GM23338 (cell line): ENCODE measurements around the gene RPL36A. TPM values are rescaled to one million over a fixed set of nuclear protein-coding genes. Genes with fewer than 3 reads are reported as not detected.

ENCODE experiments used
- ATAC-seq: fragments of 200-7000 bp; cut with Tn5 transposase; 3 replicates; pipeline ENCODE4 v1.9.1; 2020
- DNase-seq: peaks from one replicate; pipeline ENCODE4 v3.0.0-alpha.2; 2015; ENCODE audit warnings: low spot score
- H2AFZ ChIP-seq: fragments of 200-600 bp; sonication (generic); 2 replicates; pipeline ENCODE4 v1.8.0; 2016; ENCODE audit warnings: antibody characterized with exemption, mild to moderate bottlenecking, moderate library complexity
- H3F3A ChIP-seq: fragments of 200-600 bp; sonication (generic); replicated peaks from 2 replicates; pipeline ENCODE4 v1.8.0; 2017; ENCODE audit warnings: antibody characterized with exemption, mixed run types, low read depth
- H3K27ac ChIP-seq: fragments of 200-600 bp; sonication (generic); 2 replicates; pipeline ENCODE4 v1.6.1; 2016; ENCODE audit warnings: low read depth
- H3K27me3 ChIP-seq: fragments of 200-600 bp; sonication (generic); 2 replicates; pipeline ENCODE4 v1.8.0; 2016; ENCODE audit warnings: mild to moderate bottlenecking, mixed run types, moderate library complexity; ENCODE audit not compliant: insufficient read depth
- H3K36me3 ChIP-seq: fragments of 200-600 bp; sonication (generic); 2 replicates; pipeline ENCODE4 v1.8.0; 2016; ENCODE audit warnings: mild to moderate bottlenecking; ENCODE audit not compliant: insufficient read depth
- H3K4me1 ChIP-seq: fragments of 200-600 bp; sonication (generic); 2 replicates; pipeline ENCODE4 v1.8.0; 2016; ENCODE audit warnings: mild to moderate bottlenecking, moderate library complexity; ENCODE audit not compliant: insufficient read depth
- H3K4me2 ChIP-seq: fragments of 200-600 bp; sonication (generic); 2 replicates; pipeline ENCODE4 v1.7.1; 2017; ENCODE audit warnings: mixed run types
- H3K4me3 ChIP-seq: fragments of 200-600 bp; sonication (generic); 2 replicates; pipeline ENCODE4 v1.6.1; 2016; ENCODE audit warnings: mixed run types
- H3K79me2 ChIP-seq: fragments of 200-600 bp; sonication (generic); replicated peaks from 2 replicates; pipeline ENCODE4 v1.8.0; 2017; ENCODE audit warnings: mild to moderate bottlenecking; ENCODE audit not compliant: insufficient read depth
- H3K9me2 ChIP-seq: fragments of 200-600 bp; sonication (generic); 2 replicates; pipeline ENCODE4 v1.8.0; 2017; ENCODE audit not compliant: insufficient read depth
- H4K20me1 ChIP-seq: fragments of 200-600 bp; sonication (generic); replicated peaks from 2 replicates; pipeline ENCODE4 v1.8.0; 2017; ENCODE audit warnings: mild to moderate bottlenecking; ENCODE audit not compliant: insufficient read depth
- H3K27ac Mint-ChIP-seq: 2 replicates; pipeline ENCODE4 v1.8.0; 2020; ENCODE audit warnings: inconsistent platforms, mild to moderate bottlenecking, moderate library complexity, mixed read lengths
- H3K27me3 Mint-ChIP-seq: 3 replicates; pipeline ENCODE4 v1.8.0; 2022; ENCODE audit warnings: low read depth, mild to moderate bottlenecking, moderate library complexity, mixed read lengths, inconsistent platforms; ENCODE audit not compliant: insufficient read depth, poor library complexity
- H3K36me3 Mint-ChIP-seq: 3 replicates; pipeline ENCODE4 v1.8.0; 2021; ENCODE audit warnings: low read depth, mild to moderate bottlenecking, inconsistent platforms, moderate library complexity, mixed read lengths
- H3K4me1 Mint-ChIP-seq: 3 replicates; pipeline ENCODE4 v1.8.0; 2020; ENCODE audit warnings: mild to moderate bottlenecking, inconsistent platforms, mixed read lengths
- H3K4me3 Mint-ChIP-seq: 3 replicates; pipeline ENCODE4 v1.8.0; 2021; ENCODE audit warnings: moderate library complexity, mild to moderate bottlenecking, inconsistent platforms, mixed read lengths
- H3K9me3 Mint-ChIP-seq: 3 replicates; pipeline ENCODE4 v1.8.0; 2020; ENCODE audit warnings: moderate library complexity, mild to moderate bottlenecking, inconsistent platforms, mixed read lengths
- EZH2 ChIP-seq: fragments of 200-600 bp; sonication (generic); IDR thresholded peaks from one replicate; pipeline ENCODE4 v1.8.0; 2017; ENCODE audit warnings: antibody characterized with exemption, mild to moderate bottlenecking, low read depth; ENCODE audit not compliant: unreplicated experiment
- JUNB ChIP-seq: IDR thresholded peaks from one replicate; pipeline ENCODE4 v1.6.1; 2016; ENCODE audit warnings: antibody characterized with exemption; ENCODE audit not compliant: unreplicated experiment
- STAT1 ChIP-seq: IDR thresholded peaks from one replicate; pipeline ENCODE4 v1.6.1; 2016; ENCODE audit warnings: antibody characterized with exemption; ENCODE audit not compliant: unreplicated experiment
- ZNF114 ChIP-seq: fragments of 250-450 bp; sonication (Bioruptor Pico); IDR thresholded peaks from 2 replicates; pipeline ENCODE4 v1.5.0; 2020; ENCODE audit warnings: mild to moderate bottlenecking, moderate library complexity
- polyA plus RNA-seq: library from polyadenylated mRNA; unstranded; fragments of >200 nt; fragmentation: Nextera tagmentation; extraction: Ambion mirVana; gene quantifications from 2 replicates; pipeline ENCODE4 v1.2.1, GENCODE V29; 2016
- total RNA-seq: library from RNA; depleted of rRNA; stranded (reverse); fragments of >200 nt; shearing (Covaris generic); gene quantifications from 2 replicates; pipeline ENCODE4 v1.2.3, GENCODE V29; 2014
- TF ChIP-seq, protein P1 (sequence below), 2 experiments: fragments of 200-600 bp in 1 of 2; sonication (generic) in 1 of 2; conservative IDR thresholded peaks; 2 replicates each; pipeline versions ENCODE4 v1.5.1 to v1.6.1; 2016 to 2017; ENCODE audit warnings: antibody characterized with exemption in 2 of 2, low read depth in 2 of 2, mild to moderate bottlenecking in 2 of 2, moderate library complexity in 1 of 2
- TF ChIP-seq, protein P2 (sequence below): IDR thresholded peaks from one replicate; pipeline ENCODE4 v1.6.1; 2018; ENCODE audit warnings: antibody characterized with exemption; ENCODE audit not compliant: unreplicated experiment

The RPL36A gene
- total and polyA plus RNA-seq, 2 experiments from 2014 or later: 901 to 1,348 TPM

DNA sequence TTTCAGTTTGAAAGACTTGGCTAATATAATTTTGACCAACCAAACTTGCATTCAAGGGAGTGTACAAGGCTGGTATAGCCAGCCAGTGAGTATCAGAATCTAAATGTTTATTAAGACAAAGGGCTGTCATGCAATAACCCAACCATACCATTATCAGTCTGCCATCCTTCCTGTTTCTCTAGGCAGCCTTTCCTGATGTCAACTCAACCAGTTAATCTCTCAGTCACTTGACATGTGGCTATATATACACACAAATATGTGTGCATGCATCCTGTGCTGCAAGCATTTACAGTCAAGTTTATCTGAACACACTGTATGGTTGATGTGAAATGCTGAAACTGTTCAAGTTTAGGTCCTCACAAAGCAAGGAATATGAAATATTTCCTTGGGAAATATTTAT lies 22.0 kb upstream of the RPL36A start:
- Mint-ChIP-seq H3K27me3 (no peaks in the 10 kb centered on the region), H3K27ac (no peak overlapping the region), H3K4me3 (no peak overlapping the region), H3K9me3 (no peaks in the 10 kb centered on the region; the same call in 2 of the 3 replicates), H3K4me1 (no peaks in the 10 kb centered on the region), H3K36me3 (no peaks in the 10 kb centered on the region)
- no peak for DNase-seq
- Histone ChIP-seq H3K4me2 (no peak overlapping the region), H3F3A (no peaks in the 10 kb centered on the region), H3K4me1 (no peaks in the 10 kb centered on the region), H4K20me1 (no peaks in the 10 kb centered on the region), H2AFZ (no peak overlapping the region), H3K27ac (no peak overlapping the region), H3K27me3 (no peaks in the 10 kb centered on the region), H3K4me3 (no peak overlapping the region), H3K9me2 (no peaks in the 10 kb centered on the region), H3K79me2 (no peaks in the 10 kb centered on the region), H3K36me3 (no peaks in the 10 kb centered on the region)
- no peak for ATAC-seq
- TF ChIP-seq, protein P1, sequence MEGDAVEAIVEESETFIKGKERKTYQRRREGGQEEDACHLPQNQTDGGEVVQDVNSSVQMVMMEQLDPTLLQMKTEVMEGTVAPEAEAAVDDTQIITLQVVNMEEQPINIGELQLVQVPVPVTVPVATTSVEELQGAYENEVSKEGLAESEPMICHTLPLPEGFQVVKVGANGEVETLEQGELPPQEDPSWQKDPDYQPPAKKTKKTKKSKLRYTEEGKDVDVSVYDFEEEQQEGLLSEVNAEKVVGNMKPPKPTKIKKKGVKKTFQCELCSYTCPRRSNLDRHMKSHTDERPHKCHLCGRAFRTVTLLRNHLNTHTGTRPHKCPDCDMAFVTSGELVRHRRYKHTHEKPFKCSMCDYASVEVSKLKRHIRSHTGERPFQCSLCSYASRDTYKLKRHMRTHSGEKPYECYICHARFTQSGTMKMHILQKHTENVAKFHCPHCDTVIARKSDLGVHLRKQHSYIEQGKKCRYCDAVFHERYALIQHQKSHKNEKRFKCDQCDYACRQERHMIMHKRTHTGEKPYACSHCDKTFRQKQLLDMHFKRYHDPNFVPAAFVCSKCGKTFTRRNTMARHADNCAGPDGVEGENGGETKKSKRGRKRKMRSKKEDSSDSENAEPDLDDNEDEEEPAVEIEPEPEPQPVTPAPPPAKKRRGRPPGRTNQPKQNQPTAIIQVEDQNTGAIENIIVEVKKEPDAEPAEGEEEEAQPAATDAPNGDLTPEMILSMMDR (conservative IDR thresholded peaks at IDR 0.05; ENCODE audit: low read depth in 2 of 2): no peak
- TF ChIP-seq ZNF114 (CRISPR knock-in tag): no peak
- no peak for TF ChIP-seq STAT1
- TF ChIP-seq JUNB: no peak

GRCh38 chrX:101369687-101370086 lies 21.1 kb upstream of the RPL36A start:
- TF ChIP-seq EZH2 (no peak), STAT1 (no peak), JUNB (no peak)
- TF ChIP-seq, protein P2, sequence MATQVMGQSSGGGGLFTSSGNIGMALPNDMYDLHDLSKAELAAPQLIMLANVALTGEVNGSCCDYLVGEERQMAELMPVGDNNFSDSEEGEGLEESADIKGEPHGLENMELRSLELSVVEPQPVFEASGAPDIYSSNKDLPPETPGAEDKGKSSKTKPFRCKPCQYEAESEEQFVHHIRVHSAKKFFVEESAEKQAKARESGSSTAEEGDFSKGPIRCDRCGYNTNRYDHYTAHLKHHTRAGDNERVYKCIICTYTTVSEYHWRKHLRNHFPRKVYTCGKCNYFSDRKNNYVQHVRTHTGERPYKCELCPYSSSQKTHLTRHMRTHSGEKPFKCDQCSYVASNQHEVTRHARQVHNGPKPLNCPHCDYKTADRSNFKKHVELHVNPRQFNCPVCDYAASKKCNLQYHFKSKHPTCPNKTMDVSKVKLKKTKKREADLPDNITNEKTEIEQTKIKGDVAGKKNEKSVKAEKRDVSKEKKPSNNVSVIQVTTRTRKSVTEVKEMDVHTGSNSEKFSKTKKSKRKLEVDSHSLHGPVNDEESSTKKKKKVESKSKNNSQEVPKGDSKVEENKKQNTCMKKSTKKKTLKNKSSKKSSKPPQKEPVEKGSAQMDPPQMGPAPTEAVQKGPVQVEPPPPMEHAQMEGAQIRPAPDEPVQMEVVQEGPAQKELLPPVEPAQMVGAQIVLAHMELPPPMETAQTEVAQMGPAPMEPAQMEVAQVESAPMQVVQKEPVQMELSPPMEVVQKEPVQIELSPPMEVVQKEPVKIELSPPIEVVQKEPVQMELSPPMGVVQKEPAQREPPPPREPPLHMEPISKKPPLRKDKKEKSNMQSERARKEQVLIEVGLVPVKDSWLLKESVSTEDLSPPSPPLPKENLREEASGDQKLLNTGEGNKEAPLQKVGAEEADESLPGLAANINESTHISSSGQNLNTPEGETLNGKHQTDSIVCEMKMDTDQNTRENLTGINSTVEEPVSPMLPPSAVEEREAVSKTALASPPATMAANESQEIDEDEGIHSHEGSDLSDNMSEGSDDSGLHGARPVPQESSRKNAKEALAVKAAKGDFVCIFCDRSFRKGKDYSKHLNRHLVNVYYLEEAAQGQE: no peak
- Histone ChIP-seq H3K36me3 (no peaks in the 10 kb centered on the region), H3K9me2 (no peaks in the 10 kb centered on the region), H2AFZ (no peak overlapping the region), H3K27me3 (no peaks in the 10 kb centered on the region), H3K4me3 (no peak overlapping the region), H3F3A (no peaks in the 10 kb centered on the region), H3K27ac (no peak overlapping the region), H4K20me1 (no peaks in the 10 kb centered on the region), H3K79me2 (no peaks in the 10 kb centered on the region), H3K4me1 (no peaks in the 10 kb centered on the region), H3K4me2 (no peak overlapping the region)
- H3K36me3 Mint-ChIP-seq: no peaks in the 10 kb centered on the region
- H3K9me3 Mint-ChIP-seq: no peaks in the 10 kb centered on the region; the same call in 2 of the 3 replicates
- no peaks in the 10 kb centered on the region for H3K27me3 Mint-ChIP-seq
- ATAC-seq (no peak), DNase-seq (no peak)
- H3K4me1 Mint-ChIP-seq: no peaks in the 10 kb centered on the region
- H3K27ac Mint-ChIP-seq: no peak overlapping the region; the same call in 1 of the 2 replicates
- no peak overlapping the region for H3K4me3 Mint-ChIP-seq
